Breast epithelium (tissue), 4 donors: Measurements from ENCODE around the gene WAC. TPM values are rescaled to one million over a fixed set of nuclear protein-coding genes. Genes with fewer than 3 reads are reported as not detected.

Experiments used
- DNase-seq, 2 donors: peaks; one replicate each; pipeline ENCODE4 v3.0.0-alpha.2; 2019; ENCODE audit warnings: low spot score in 2 of 2
- H3K27ac ChIP-seq, 2 donors: fragments of 200-600 bp; sonication (generic) in 1 of 2; one replicate each; pipeline ENCODE4 v1.5.1; 2016 to 2019; ENCODE audit warnings: mild to moderate bottlenecking in 1 of 2
- H3K27me3 ChIP-seq, 2 donors: fragments of 200-600 bp; sonication (generic) in 1 of 2; one replicate each; pipeline versions ENCODE4 v1.5.1 to v1.6.0; 2017 to 2019; ENCODE audit warnings: control low read depth in 1 of 2, mild to moderate bottlenecking in 1 of 2
- H3K36me3 ChIP-seq: fragments of 200-600 bp; one replicate; pipeline ENCODE4 v1.5.1; 2019
- H3K4me1 ChIP-seq, 2 donors: fragments of 200-600 bp; sonication (generic); one replicate each; pipeline ENCODE4 v1.5.1; 2016 to 2019; ENCODE audit warnings: control low read depth in 1 of 2
- H3K4me3 ChIP-seq, 3 donors: fragments of 200-600 bp; sonication (generic); 1 replicate in 2 of 3; 2 replicates in 1 of 3; pipeline ENCODE4 v1.5.1; 2016 to 2019; ENCODE audit warnings: mild to moderate bottlenecking in 3 of 3, moderate library complexity in 2 of 3
- H3K9me3 ChIP-seq, 2 donors: fragments of 200-600 bp; sonication (generic) in 1 of 2; one replicate each; pipeline ENCODE4 v1.5.1; 2016 to 2019; ENCODE audit warnings: control low read depth in 1 of 2
- POLR2A ChIP-seq: fragments of 450-650 bp; IDR thresholded peaks from one replicate; pipeline ENCODE4 v1.6.1; 2016; ENCODE audit warnings: antibody characterized with exemption, mild to moderate bottlenecking, moderate library complexity
- POLR2AphosphoS5 ChIP-seq, 3 donors: sonication (generic); formaldehyde crosslinking; IDR thresholded peaks; one replicate each; pipeline ENCODE4 v1.6.1; 2017; ENCODE audit warnings: antibody characterized with exemption in 3 of 3
- intact Hi-C: fragments of 100-400 bp; cut with DNase I; formaldehyde crosslinking; loops from one replicate; pipeline ENCODE4 v1.15.1; 2023; ENCODE audit warnings: low total_unique reads
- total RNA-seq, 3 donors: library from RNA; depleted of rRNA; stranded (reverse); fragments of >200 nt; gene quantifications; one replicate each; pipeline ENCODE4 v1.1.0, GENCODE V29; 2016
- TF ChIP-seq, protein P1 (sequence below), 3 donors: fragments of 450-650 bp; IDR thresholded peaks; one replicate each; pipeline ENCODE4 v1.5.1; 2016 to 2017; ENCODE audit warnings: antibody characterized with exemption in 3 of 3, mild to moderate bottlenecking in 3 of 3, moderate library complexity in 3 of 3

WAC gene
- total RNA-seq, 3 donors from 2014 or later: 124 to 180 (median 142) TPM

DNA sequence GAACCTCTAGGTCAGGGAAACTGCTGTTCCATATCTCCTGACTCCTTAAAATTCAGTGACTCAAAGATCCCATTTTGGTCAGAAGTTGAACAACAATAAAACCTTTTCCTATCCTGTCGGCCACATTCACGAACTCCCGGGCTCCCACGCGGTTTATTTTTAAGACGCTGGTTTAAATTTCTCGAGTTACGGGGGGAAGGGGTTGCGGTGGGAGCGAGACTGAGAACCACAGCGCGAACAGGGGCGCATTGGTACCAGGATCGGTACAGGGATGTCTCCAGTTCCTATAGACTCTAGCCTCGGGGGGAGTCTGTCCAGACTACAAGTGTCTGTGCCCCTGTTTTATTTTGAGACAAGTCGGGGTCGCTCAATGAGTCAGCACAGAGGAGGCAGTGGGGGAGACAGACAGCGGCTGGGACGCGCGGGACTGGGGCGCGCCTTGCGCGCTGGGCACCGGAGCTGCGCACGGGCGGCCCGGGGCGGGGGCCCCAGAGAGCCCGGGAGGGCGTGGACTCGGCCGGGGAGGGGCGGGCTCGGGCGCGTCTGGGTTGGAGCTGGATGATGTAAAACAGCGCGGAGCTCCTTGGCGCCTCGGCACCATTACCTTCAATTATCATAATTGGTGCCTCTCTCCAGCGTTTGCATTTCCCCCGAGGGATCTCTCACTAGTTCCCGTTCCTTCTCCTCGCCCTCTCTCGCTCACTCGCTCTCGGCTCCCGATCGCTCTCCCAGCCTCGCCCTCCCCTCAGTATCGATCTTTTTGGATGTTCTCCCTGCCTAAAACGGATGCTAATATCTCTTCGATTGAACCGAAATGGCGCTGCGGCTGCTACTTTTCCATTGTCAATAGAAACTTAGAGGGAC lies 135.7 kb downstream of the WAC start:
- Histone ChIP-seq H3K36me3 (no peaks in the 10 kb centered on the region), H3K27ac (no peak overlapping the region), H3K4me1 (no peaks in the 10 kb centered on the region), H3K4me3 (peak overlapping the region; percentile 34 to 66 (median 53)), H3K9me3 (no peaks in the 10 kb centered on the region), H3K27me3 (peaks cover 0 to 18% of the 10 kb centered on the region in 2 donors)
- TF ChIP-seq POLR2AphosphoS5 (IDR thresholded peaks at IDR 0.05) (no peak), POLR2A (no peak)
- TF ChIP-seq, protein P1, sequence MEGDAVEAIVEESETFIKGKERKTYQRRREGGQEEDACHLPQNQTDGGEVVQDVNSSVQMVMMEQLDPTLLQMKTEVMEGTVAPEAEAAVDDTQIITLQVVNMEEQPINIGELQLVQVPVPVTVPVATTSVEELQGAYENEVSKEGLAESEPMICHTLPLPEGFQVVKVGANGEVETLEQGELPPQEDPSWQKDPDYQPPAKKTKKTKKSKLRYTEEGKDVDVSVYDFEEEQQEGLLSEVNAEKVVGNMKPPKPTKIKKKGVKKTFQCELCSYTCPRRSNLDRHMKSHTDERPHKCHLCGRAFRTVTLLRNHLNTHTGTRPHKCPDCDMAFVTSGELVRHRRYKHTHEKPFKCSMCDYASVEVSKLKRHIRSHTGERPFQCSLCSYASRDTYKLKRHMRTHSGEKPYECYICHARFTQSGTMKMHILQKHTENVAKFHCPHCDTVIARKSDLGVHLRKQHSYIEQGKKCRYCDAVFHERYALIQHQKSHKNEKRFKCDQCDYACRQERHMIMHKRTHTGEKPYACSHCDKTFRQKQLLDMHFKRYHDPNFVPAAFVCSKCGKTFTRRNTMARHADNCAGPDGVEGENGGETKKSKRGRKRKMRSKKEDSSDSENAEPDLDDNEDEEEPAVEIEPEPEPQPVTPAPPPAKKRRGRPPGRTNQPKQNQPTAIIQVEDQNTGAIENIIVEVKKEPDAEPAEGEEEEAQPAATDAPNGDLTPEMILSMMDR (IDR thresholded peaks at IDR 0.05): no peak
- DNase-seq: peak; percentile 33 to 58
- intact Hi-C loops: loop anchor here (5.0 kb wide), 1 partner anchor 639 kb away; no protein-coding TSS in a partner anchor

- TF ChIP-seq POLR2A: no peak
- no peak for DNase-seq
Measured at GRCh38 chr10:28669227-28670173, 136.6 kb downstream of the WAC start.

More at GRCh38 chr10:28669227-28670173, 136.6 kb downstream of the WAC start:
- no peaks in the 10 kb centered on the region for H3K4me1 ChIP-seq
- H3K27ac ChIP-seq: no peak overlapping the region
- H3K4me3 ChIP-seq: peak overlapping the region; percentile 34 to 66 (median 53)
- H3K9me3 ChIP-seq: no peaks in the 10 kb centered on the region
- intact Hi-C loops: loop anchor here (5.0 kb wide), 1 partner anchor 638 kb away; no protein-coding TSS in a partner anchor
- H3K27me3 ChIP-seq: peaks cover 0 to 18% of the 10 kb centered on the region in 2 donors
- no peaks in the 10 kb centered on the region for H3K36me3 ChIP-seq

Other genes starting within 250 kb of the WAC start
- gene MPP7, start 230.1 kb upstream of the WAC start, total RNA-seq: 10 to 100 TPM in 2 of 3 donors, 1 to 10 TPM in 1; 2.9 to 20.3 (median 18.0) TPM
- 10 to 100 TPM in 1 of 3 donors, 1 to 10 TPM in 2; 3.4 to 41.9 (median 7.5) TPM for gene BAMBI, start 144.4 kb downstream of the WAC start, total RNA-seq